ENCODE data around the gene PHLDB3.

- TF ChIP-seq, protein P1, sequence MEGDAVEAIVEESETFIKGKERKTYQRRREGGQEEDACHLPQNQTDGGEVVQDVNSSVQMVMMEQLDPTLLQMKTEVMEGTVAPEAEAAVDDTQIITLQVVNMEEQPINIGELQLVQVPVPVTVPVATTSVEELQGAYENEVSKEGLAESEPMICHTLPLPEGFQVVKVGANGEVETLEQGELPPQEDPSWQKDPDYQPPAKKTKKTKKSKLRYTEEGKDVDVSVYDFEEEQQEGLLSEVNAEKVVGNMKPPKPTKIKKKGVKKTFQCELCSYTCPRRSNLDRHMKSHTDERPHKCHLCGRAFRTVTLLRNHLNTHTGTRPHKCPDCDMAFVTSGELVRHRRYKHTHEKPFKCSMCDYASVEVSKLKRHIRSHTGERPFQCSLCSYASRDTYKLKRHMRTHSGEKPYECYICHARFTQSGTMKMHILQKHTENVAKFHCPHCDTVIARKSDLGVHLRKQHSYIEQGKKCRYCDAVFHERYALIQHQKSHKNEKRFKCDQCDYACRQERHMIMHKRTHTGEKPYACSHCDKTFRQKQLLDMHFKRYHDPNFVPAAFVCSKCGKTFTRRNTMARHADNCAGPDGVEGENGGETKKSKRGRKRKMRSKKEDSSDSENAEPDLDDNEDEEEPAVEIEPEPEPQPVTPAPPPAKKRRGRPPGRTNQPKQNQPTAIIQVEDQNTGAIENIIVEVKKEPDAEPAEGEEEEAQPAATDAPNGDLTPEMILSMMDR (IDR thresholded peaks at IDR 0.05; ENCODE audit: low read depth, low read length, poor library complexity, severe bottlenecking), result no peak
- no peak for TF ChIP-seq EZH2phosphoT487 (IDR thresholded peaks at IDR 0.05; ENCODE audit: borderline replicate concordance, low read length)
Measured at GRCh38 chr19:43429395-43429794, 75.2 kb downstream of the PHLDB3 start.

Measured in DOHH2 (cell line).